ENCODE data around the gene SORCS2.

- TF ChIP-seq POLR2A (IDR thresholded peaks at IDR 0.05; ENCODE audit: low read length) (no peak), GATA1 (IDR thresholded peaks at IDR 0.05; ENCODE audit: low read depth, low read length) (no peak)
Measured at GRCh38 chr4:7717946-7718490, 525.7 kb downstream of the SORCS2 start.
